ENCODE results near the gene SLC25A40. TPM values are rescaled to one million over a fixed set of nuclear protein-coding genes. Genes with fewer than 3 reads are reported as not detected.
"Not testable (repeated sequence)": the region's sequence is repeated elsewhere in the genome, so short reads cannot be mapped to it uniquely, and the experiment has no call there.

SLC25A40 gene
- total RNA-seq, 1 experiment from 2014 or later = 43.7 TPM

DNA sequence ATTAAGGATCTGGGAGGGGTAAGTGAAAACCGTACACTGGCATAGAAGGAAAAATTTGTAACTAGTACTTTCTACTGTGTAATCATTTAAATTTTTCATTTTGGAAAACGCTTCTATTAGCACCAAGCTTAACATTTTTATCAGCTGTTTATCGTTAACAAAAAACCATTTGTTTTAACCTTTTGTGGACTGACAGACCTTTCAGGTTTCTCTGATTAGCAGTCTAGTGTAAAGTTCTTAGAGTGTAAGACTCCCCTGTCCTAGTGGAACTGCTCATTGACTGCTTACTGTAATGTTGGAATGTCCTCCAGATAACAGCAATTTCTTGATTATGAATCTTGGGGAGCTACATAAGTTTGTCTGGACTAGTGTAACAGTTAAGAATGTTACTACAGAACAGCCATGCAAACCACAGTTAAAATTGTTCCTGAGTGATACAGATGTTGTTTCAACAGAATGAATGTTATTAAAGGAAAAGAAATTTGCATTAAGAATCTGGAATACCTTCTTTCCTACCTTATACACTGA is 2.1 kb upstream of the SLC25A40 start:
- Histone ChIP-seq H3K27ac (no peak overlapping the region), H3K9me3 (replicated peaks) (no peaks in the 10 kb centered on the region), H3K4me1 (peaks cover 6% of the 10 kb centered on the region; the same call in 1 of the 2 replicates), H3K4me3 (peak overlapping the region; percentile 85), H3K27me3 (no peaks in the 10 kb centered on the region), H3K36me3 (peaks cover 42% of the 10 kb centered on the region)
- no peak for DNase-seq

- peak in 1 of 2 experiments; percentile 9 for DNase-seq
- H3K4me3 ChIP-seq = peak overlapping the region; percentile 85
- no peaks in the 10 kb centered on the region for H3K27me3 ChIP-seq
- peaks cover 44% of the 10 kb centered on the region for H3K36me3 ChIP-seq
- peak overlapping the region; percentile 91 for H3K27ac ChIP-seq
- H3K4me1 ChIP-seq = peaks cover 6% of the 10 kb centered on the region; the same call in 1 of the 2 replicates
- H3K9me3 ChIP-seq (replicated peaks) = no peaks in the 10 kb centered on the region
Observed at GRCh38 chr7:87877366-87878040, 1.3 kb upstream of the SLC25A40 start.

GRCh38 chr7:87876869-87877234 is 692 bp upstream of the SLC25A40 start:
- H3K36me3 ChIP-seq = peaks cover 40% of the 10 kb centered on the region
- H3K4me3 ChIP-seq = peak overlapping the region; percentile 85
- peak; percentile 71 to 77 for DNase-seq
- peaks cover 6% of the 10 kb centered on the region; the same call in 1 of the 2 replicates for H3K9me3 ChIP-seq (replicated peaks)
- 0 out of 2 replicates have a peak, but pooled peaks cover 6% of the 10 kb centered on the region for H3K4me1 ChIP-seq
- no peaks in the 10 kb centered on the region for H3K27me3 ChIP-seq
- H3K27ac ChIP-seq = peak overlapping the region; percentile 91

- Histone ChIP-seq H3K4me3 (peak overlapping the region; percentile 85), H3K27ac (peak overlapping the region; percentile 91), H3K4me1 (0 out of 2 replicates have a peak, but pooled peaks cover 3% of the 10 kb centered on the region), H3K27me3 (no peaks in the 10 kb centered on the region), H3K36me3 (peaks cover 40% of the 10 kb centered on the region), H3K9me3 (replicated peaks) (peaks cover 13% of the 10 kb centered on the region; the same call in 1 of the 2 replicates)
- DNase-seq = peak in 1 of 2 experiments; percentile 25
Observed at GRCh38 chr7:87875151-87876039, 765 bp downstream of the SLC25A40 start.

DNA sequence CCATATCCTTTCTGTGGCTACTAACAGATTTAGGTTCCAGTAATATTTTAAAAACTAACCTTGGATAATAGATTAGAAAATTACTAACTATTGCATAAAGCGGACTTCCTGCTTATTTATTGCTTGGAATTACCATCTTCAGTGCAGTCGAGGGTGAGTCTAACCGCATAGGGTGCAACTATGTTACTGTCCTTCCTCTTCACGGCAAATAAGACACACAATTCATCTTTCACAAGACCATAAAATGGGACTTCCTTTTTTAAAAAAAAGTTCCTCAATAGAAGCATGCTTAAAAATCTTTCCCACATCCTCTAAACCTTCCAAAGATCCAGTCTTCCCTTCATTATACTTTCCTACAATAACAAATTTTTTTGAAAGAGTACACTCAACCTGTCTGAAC is 2.1 kb downstream of the SLC25A40 start:
- Histone ChIP-seq H3K27ac (no peak overlapping the region), H3K4me1 (0 out of 2 replicates have a peak, but pooled peaks cover 3% of the 10 kb centered on the region), H3K4me3 (no peak overlapping the region), H3K27me3 (no peaks in the 10 kb centered on the region), H3K36me3 (peaks cover 40% of the 10 kb centered on the region), H3K9me3 (replicated peaks) (peaks cover 19% of the 10 kb centered on the region; the same call in 1 of the 2 replicates)
- no peak for DNase-seq

DNA sequence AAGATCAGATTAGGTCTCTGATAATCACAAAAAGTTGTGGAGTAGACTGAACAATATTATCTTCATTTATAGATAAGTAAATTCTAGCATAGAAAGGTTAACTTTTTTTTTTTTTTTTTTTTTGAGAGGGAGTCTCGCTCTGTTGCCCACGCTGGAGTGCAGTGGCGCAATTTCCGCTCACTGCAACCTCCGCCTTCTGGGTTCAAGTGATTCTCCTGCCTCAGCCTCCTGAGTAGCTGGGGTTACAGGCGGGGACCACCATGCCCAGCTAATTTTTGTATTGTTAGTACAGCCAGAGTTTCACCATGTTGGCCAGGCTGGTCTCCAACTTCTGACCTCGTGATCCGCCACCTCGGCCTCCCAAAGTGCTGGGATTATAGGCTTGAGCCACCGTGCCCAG is 2.8 kb downstream of the SLC25A40 start:
- H3K4me3 ChIP-seq, H3K27me3 ChIP-seq, H3K27ac ChIP-seq, H3K4me1 ChIP-seq, DNase-seq: not testable (repeated sequence)
- Histone ChIP-seq H3K36me3 (peaks cover 41% of the 10 kb centered on the region), H3K9me3 (replicated peaks) (peaks cover 19% of the 10 kb centered on the region; the same call in 1 of the 2 replicates)

DNA sequence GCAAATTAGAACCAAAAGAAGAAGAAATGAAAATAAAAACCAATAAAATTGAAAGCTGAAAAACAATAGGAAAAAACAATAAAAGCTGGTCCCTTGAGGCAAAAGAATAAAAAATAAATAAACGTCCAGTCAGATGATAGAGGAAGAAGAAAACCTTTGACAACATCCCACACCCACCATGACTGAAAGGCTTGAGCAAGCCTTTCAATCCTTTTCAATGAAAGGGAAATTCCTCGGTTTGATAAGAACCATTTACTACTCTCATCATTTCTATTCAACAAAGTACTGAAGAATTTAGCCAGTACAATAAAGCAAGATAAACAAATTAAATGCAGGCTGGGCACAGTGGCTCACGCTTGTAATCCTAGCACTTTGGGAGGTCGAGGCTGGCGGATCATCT is 3.8 kb downstream of the SLC25A40 start:
- peaks cover 51% of the 10 kb centered on the region for H3K36me3 ChIP-seq
- H3K27me3 ChIP-seq = no peaks in the 10 kb centered on the region
- H3K27ac ChIP-seq = no peak overlapping the region
- H3K4me1 ChIP-seq = 0 out of 2 replicates have a peak, but pooled peaks cover 3% of the 10 kb centered on the region
- no peak overlapping the region for H3K4me3 ChIP-seq
- no peak for DNase-seq
- peaks cover 19% of the 10 kb centered on the region; the same call in 1 of the 2 replicates for H3K9me3 ChIP-seq (replicated peaks)

DNA sequence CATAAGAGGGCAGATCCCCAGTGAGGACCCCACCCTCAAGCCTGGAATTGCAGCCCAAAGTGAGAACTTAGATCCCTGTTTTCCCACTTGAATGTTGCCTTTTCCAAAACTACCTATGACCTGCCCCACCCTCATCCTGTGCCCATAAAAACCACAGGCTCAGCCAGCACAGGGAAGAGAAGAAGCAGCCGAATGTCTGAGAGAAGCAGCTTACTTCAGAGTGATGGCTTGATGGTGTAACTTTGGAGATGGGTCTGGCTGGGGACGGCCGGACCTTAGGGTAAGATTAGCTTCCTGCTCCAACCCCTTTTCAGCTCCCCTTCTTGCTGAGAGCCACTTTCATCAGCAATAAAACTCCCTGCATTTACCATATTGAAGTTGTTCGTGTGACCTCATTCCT is 5.7 kb downstream of the SLC25A40 start:
- H3K9me3 ChIP-seq (replicated peaks) = peaks cover 24% of the 10 kb centered on the region

GRCh38 chr7:87866533-87866932 is 9.6 kb downstream of the SLC25A40 start:
- DNase-seq, H3K4me3 ChIP-seq, H3K27ac ChIP-seq, H3K27me3 ChIP-seq, H3K4me1 ChIP-seq: not testable (repeated sequence)
- H3K9me3 ChIP-seq (replicated peaks) = peaks cover 19% of the 10 kb centered on the region
- peaks cover 73% of the 10 kb centered on the region for H3K36me3 ChIP-seq

More for the DNA sequence above, 5.7 kb downstream of the SLC25A40 start:
- H3K27ac ChIP-seq = no peak overlapping the region
- 0 out of 2 replicates have a peak, but pooled peaks cover 3% of the 10 kb centered on the region for H3K4me1 ChIP-seq
- no peaks in the 10 kb centered on the region for H3K27me3 ChIP-seq
- DNase-seq = no peak
- H3K4me3 ChIP-seq = no peak overlapping the region
- peaks cover 68% of the 10 kb centered on the region for H3K36me3 ChIP-seq

- no peaks in the 10 kb centered on the region for H3K27me3 ChIP-seq
- no peak overlapping the region for H3K4me3 ChIP-seq
- peaks cover 15% of the 10 kb centered on the region for H3K9me3 ChIP-seq (replicated peaks)
- H3K4me1 ChIP-seq = no peaks in the 10 kb centered on the region
- DNase-seq = no peak
- no peak overlapping the region for H3K27ac ChIP-seq
- peaks cover 68% of the 10 kb centered on the region for H3K36me3 ChIP-seq
Observed at GRCh38 chr7:87866089-87866488, 10.1 kb downstream of the SLC25A40 start.

DNA sequence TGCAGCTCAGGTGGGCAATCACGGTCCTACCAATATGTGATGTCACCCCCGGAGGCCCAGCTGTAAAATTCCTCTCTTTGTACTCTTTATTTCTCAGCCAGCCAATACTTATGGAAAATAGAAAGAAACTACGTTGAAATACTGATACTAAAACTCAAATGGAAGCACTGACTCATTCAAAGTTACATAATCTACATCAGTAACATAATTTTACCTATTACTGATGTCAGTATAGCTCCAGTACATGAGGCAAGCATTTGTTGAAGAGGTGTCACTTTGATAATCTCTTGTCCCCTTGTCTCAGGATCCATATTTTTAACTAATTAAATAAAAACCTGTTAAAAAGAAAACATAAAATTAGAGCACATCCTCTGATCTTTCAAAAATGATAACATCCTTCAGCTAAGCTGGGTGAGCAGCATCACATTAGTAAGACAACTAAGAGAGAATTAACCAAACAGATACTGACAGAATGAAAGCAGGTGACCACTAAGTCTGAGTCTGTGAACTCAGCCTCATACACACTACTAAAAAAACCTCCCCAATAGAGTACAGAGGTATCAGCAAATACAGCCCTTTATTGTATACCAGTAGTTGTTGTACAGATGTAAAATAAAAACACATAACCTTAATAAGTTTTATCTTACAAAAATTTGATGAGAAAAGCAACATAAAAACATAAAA is 17.6 kb downstream of the SLC25A40 start:
- no peak overlapping the region for H3K27ac ChIP-seq
- no peak for DNase-seq
- H3K4me1 ChIP-seq = no peaks in the 10 kb centered on the region
- H3K9me3 ChIP-seq (replicated peaks) = no peaks in the 10 kb centered on the region
- no peaks in the 10 kb centered on the region for H3K27me3 ChIP-seq
- H3K36me3 ChIP-seq = peaks cover 40% of the 10 kb centered on the region
- no peak overlapping the region for H3K4me3 ChIP-seq

DNA sequence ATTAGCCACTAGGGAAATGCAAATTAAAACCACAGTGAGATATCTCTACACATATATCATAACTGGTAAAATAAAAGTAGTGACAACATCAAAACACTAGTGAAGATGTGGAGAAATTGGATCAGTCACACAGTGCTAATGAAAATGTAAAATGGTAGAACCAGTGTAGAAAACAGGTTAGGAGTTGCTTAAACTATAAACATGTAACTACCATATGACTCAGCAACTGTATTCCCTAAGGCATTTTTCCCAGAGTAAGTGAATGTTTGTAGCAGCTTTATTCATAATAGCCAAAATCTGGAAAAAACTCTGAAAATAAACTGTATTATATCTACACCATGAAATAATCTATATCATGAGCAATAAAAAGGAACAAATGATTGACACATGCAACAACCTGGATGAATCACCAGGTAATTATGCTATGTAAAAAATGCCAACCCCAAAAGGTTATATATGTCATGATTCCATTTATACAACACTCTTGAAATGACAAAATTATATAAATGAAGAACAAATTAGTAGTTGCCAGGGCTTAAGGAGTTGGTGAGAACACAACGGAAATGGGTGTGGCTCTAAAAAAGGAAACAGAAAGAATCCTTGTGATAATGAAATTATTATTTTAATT is 22.8 kb downstream of the SLC25A40 start:
- Histone ChIP-seq H3K36me3 (peaks cover 44% of the 10 kb centered on the region), H3K9me3 (replicated peaks) (no peaks in the 10 kb centered on the region), H3K4me1 (no peaks in the 10 kb centered on the region), H3K27ac (no peak overlapping the region), H3K4me3 (no peak overlapping the region), H3K27me3 (no peaks in the 10 kb centered on the region)
- no peak for DNase-seq

- Histone ChIP-seq H3K9me3 (replicated peaks) (no peaks in the 10 kb centered on the region), H3K27me3 (no peaks in the 10 kb centered on the region), H3K36me3 (peaks cover 42% of the 10 kb centered on the region), H3K4me1 (no peaks in the 10 kb centered on the region), H3K27ac (no peak overlapping the region), H3K4me3 (no peak overlapping the region)
- DNase-seq = no peak
Observed at GRCh38 chr7:87852306-87852705, 23.9 kb downstream of the SLC25A40 start.
